Measurements from ENCODE around the gene TBC1D21. TPM values are rescaled to one million over a fixed set of nuclear protein-coding genes. Genes with fewer than 3 reads are reported as not detected.

The TBC1D21 gene
- total RNA-seq, 1 donor from 2014 or later: not detected

DNA sequence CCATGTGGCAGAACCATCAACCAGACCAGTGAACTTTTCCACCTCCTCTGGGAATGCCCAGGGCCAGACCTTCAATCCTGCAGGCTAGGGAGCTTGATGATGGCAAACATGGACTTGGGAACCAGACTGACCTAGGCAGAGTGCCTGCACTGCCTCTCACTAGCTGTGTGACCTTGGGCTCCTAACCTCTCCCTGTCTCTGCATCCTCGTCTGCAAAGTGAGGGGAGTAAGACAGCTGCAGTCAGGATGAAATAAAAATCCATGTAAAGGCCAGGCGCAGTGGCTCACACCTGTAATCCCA, 35.4 kb downstream of the TBC1D21 start:
- H3K27ac Mint-ChIP-seq: no peak overlapping the region
- Histone ChIP-seq H2AFZ (replicated peaks) (no peak overlapping the region), H3K9me3 (ENCODE audit: low read depth) (no peaks in the 10 kb centered on the region), H3F3A (ENCODE audit: low read depth) (peaks cover 3% of the 10 kb centered on the region), H3K36me3 (no peaks in the 10 kb centered on the region), H3K4me1 (no peaks in the 10 kb centered on the region), H3K9ac (no peak overlapping the region), H3K4me2 (no peak overlapping the region), H3K27ac (no peak overlapping the region), H3K79me2 (ENCODE audit: low read depth) (no peaks in the 10 kb centered on the region), H3K4me3 (no peak overlapping the region), H4K20me1 (ENCODE audit: low read depth) (no peaks in the 10 kb centered on the region), H3K27me3 (no peaks in the 10 kb centered on the region)
- H3K4me1 Mint-ChIP-seq: peaks cover 15% of the 10 kb centered on the region
- no peak for TF ChIP-seq EZH2phosphoT487 (IDR thresholded peaks at IDR 0.05)
- TF ChIP-seq, protein P1, sequence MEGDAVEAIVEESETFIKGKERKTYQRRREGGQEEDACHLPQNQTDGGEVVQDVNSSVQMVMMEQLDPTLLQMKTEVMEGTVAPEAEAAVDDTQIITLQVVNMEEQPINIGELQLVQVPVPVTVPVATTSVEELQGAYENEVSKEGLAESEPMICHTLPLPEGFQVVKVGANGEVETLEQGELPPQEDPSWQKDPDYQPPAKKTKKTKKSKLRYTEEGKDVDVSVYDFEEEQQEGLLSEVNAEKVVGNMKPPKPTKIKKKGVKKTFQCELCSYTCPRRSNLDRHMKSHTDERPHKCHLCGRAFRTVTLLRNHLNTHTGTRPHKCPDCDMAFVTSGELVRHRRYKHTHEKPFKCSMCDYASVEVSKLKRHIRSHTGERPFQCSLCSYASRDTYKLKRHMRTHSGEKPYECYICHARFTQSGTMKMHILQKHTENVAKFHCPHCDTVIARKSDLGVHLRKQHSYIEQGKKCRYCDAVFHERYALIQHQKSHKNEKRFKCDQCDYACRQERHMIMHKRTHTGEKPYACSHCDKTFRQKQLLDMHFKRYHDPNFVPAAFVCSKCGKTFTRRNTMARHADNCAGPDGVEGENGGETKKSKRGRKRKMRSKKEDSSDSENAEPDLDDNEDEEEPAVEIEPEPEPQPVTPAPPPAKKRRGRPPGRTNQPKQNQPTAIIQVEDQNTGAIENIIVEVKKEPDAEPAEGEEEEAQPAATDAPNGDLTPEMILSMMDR (IDR thresholded peaks at IDR 0.05): no peak
- no peak for TF ChIP-seq EZH2 (IDR thresholded peaks at IDR 0.05)
- no peak for DNase-seq (ENCODE audit: low spot score)
- H3K9me3 Mint-ChIP-seq: no peaks in the 10 kb centered on the region
- peaks cover 9% of the 10 kb centered on the region for H3K27me3 Mint-ChIP-seq (ENCODE audit: insufficient read depth, low read depth)
- no peak overlapping the region for H3K4me3 Mint-ChIP-seq
- no peaks in the 10 kb centered on the region for H3K36me3 Mint-ChIP-seq

DNA sequence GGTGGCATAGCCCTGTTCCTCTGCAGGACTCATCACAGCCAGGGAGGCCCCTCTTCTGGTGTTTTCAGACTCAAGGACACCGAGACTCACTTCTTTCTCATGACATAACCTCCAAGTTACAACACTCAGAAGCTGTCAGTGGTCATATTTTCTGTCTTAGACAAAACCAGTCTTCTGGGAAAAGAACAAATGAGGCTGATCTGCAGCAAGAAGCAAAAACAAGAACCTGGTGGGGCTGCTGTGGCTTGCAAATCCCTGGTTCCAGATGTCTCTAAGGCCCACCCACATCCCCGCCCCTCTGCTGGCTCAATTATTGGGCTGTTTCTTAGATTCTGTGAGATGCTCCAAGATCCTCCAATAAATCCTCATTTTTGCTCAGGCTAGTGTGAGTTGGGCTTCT, 36.3 kb downstream of the TBC1D21 start:
- H3K9ac ChIP-seq: no peak overlapping the region
- H3K4me2 ChIP-seq: no peak overlapping the region
- H4K20me1 ChIP-seq (ENCODE audit: low read depth): no peaks in the 10 kb centered on the region
- no peaks in the 10 kb centered on the region for H3K9me3 ChIP-seq (ENCODE audit: low read depth)
- no peak overlapping the region for H3K4me3 ChIP-seq
- H3K27ac Mint-ChIP-seq: no peak overlapping the region
- H3F3A ChIP-seq (ENCODE audit: low read depth): peaks cover 3% of the 10 kb centered on the region
- no peak for DNase-seq (ENCODE audit: low spot score)
- no peaks in the 10 kb centered on the region for H3K27me3 ChIP-seq
- H3K79me2 ChIP-seq (ENCODE audit: low read depth): no peaks in the 10 kb centered on the region
- no peaks in the 10 kb centered on the region for H3K36me3 Mint-ChIP-seq
- H3K27me3 Mint-ChIP-seq (ENCODE audit: insufficient read depth, low read depth): peaks cover 8% of the 10 kb centered on the region
- H3K36me3 ChIP-seq: no peaks in the 10 kb centered on the region
- peaks cover 17% of the 10 kb centered on the region for H3K4me1 Mint-ChIP-seq
- no peak overlapping the region for H3K27ac ChIP-seq
- TF ChIP-seq EZH2 (IDR thresholded peaks at IDR 0.05) (no peak), EZH2phosphoT487 (IDR thresholded peaks at IDR 0.05) (no peak)
- TF ChIP-seq, protein P1 (IDR thresholded peaks at IDR 0.05): no peak
- no peaks in the 10 kb centered on the region for H3K9me3 Mint-ChIP-seq
- H2AFZ ChIP-seq (replicated peaks): no peak overlapping the region
- H3K4me3 Mint-ChIP-seq: no peak overlapping the region
- H3K4me1 ChIP-seq: no peaks in the 10 kb centered on the region

DNA sequence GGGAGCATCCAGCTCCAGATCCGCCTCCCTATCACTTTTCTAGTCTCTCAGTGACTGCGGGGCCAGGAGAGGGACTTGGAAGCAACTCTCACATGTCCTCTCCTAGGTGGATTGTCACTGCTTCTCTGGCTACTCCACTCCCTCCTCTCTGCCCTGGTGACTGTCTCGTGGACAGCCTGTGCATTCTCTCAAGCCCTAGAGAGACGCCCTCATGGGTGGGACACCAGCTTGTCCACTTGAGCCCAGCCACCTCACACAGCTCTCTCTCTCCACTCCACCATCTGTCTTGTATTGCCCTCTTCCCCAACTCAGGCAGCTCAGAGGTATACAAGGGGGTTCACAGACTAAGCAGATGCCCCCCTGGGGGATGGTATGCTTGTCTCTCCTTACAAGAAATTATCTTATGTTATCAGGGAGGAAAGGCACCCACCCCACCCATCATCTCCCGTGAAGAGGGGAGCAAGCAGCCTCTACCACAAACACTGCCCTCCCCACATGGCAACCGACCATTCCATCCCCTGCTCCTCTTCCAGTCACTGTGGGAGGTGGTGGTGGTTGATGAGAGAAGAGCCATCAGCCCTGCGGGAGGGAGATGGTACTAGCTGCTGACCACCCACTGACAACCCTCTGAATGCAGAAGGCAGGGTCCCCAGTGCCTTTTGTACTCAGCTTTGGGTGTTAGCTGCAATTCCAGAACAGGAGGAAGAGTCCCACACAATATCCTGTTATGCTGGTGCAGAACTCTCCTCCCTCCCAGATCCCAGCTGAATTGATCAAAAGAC, 37.3 kb downstream of the TBC1D21 start:
- no peaks in the 10 kb centered on the region for H3K4me1 ChIP-seq
- H3K4me2 ChIP-seq: no peak overlapping the region
- H3K27ac ChIP-seq: no peak overlapping the region
- Mint-ChIP-seq H3K36me3 (no peaks in the 10 kb centered on the region), H3K4me1 (peaks cover 23% of the 10 kb centered on the region), H3K27ac (no peak overlapping the region), H3K27me3 (ENCODE audit: insufficient read depth, low read depth) (peaks cover 8% of the 10 kb centered on the region), H3K4me3 (no peak overlapping the region), H3K9me3 (peaks cover 3% of the 10 kb centered on the region)
- no peaks in the 10 kb centered on the region for H3K79me2 ChIP-seq (ENCODE audit: low read depth)
- H3K27me3 ChIP-seq: no peaks in the 10 kb centered on the region
- no peak overlapping the region for H3K4me3 ChIP-seq
- H2AFZ ChIP-seq (replicated peaks): no peak overlapping the region
- H3K9me3 ChIP-seq (ENCODE audit: low read depth): no peaks in the 10 kb centered on the region
- H3F3A ChIP-seq (ENCODE audit: low read depth): peaks cover 3% of the 10 kb centered on the region
- H3K36me3 ChIP-seq: no peaks in the 10 kb centered on the region
- H3K9ac ChIP-seq: no peak overlapping the region
- no peak for TF ChIP-seq EZH2 (IDR thresholded peaks at IDR 0.05)
- no peak for TF ChIP-seq EZH2phosphoT487 (IDR thresholded peaks at IDR 0.05)
- TF ChIP-seq, protein P1 (IDR thresholded peaks at IDR 0.05): no peak
- no peaks in the 10 kb centered on the region for H4K20me1 ChIP-seq (ENCODE audit: low read depth)
- DNase-seq (ENCODE audit: low spot score): no peak

Data from neural progenitor cell (in vitro differentiated cells).